Cerebellar cortex (tissue), 1 donor: ENCODE measurements around the gene LRPAP1.
"Not testable (repeated sequence)": the region's sequence is repeated elsewhere in the genome, so short reads cannot be mapped to it uniquely, and the experiment has no call there.

ENCODE experiments used
- DNase-seq: peaks from one replicate; pipeline ENCODE4 v3.0.0-alpha.2; 2015; ENCODE audit warnings: low spot score

The LRPAP1 gene

GRCh38 chr4:3560465-3560864 is 28.2 kb upstream of the LRPAP1 start:
- DNase-seq: not testable (repeated sequence)

GRCh38 chr4:3559381-3560290 is 27.4 kb upstream of the LRPAP1 start:
- not testable (repeated sequence) for DNase-seq

- DNase-seq: not testable (repeated sequence)
Observed at GRCh38 chr4:3558514-3558836, 26.3 kb upstream of the LRPAP1 start.

- DNase-seq: not testable (repeated sequence)
Observed at GRCh38 chr4:3557676-3558513, 25.7 kb upstream of the LRPAP1 start.

GRCh38 chr4:3557088-3557492 is 24.9 kb upstream of the LRPAP1 start:
- DNase-seq: not testable (repeated sequence)

- DNase-seq: not testable (repeated sequence)
Observed at GRCh38 chr4:3556244-3556867, 24.1 kb upstream of the LRPAP1 start.

- DNase-seq: not testable (repeated sequence)
Observed at GRCh38 chr4:3555459-3556070, 23.3 kb upstream of the LRPAP1 start.

GRCh38 chr4:3551366-3551765 is 19.1 kb upstream of the LRPAP1 start:
- not testable (repeated sequence) for DNase-seq

- DNase-seq: not testable (repeated sequence)
Observed at GRCh38 chr4:3550792-3551325, 18.6 kb upstream of the LRPAP1 start.

- not testable (repeated sequence) for DNase-seq
Observed at GRCh38 chr4:3550041-3550440, 17.8 kb upstream of the LRPAP1 start.

- not testable (repeated sequence) for DNase-seq
Observed at GRCh38 chr4:3549694-3550001, 17.4 kb upstream of the LRPAP1 start.

GRCh38 chr4:3548991-3549693 is 16.9 kb upstream of the LRPAP1 start:
- DNase-seq: not testable (repeated sequence)

- DNase-seq: not testable (repeated sequence)
Observed at GRCh38 chr4:3546721-3547120, 14.5 kb upstream of the LRPAP1 start.

- DNase-seq: not testable (repeated sequence)
Observed at GRCh38 chr4:3545351-3545750, 13.1 kb upstream of the LRPAP1 start.

GRCh38 chr4:3544259-3545025 is 12.2 kb upstream of the LRPAP1 start:
- DNase-seq: not testable (repeated sequence)

- not testable (repeated sequence) for DNase-seq
Observed at GRCh38 chr4:3543415-3543814, 11.2 kb upstream of the LRPAP1 start.

- not testable (repeated sequence) for DNase-seq
Observed at GRCh38 chr4:3538906-3539305, 6.7 kb upstream of the LRPAP1 start.

- not testable (repeated sequence) for DNase-seq
Observed at GRCh38 chr4:3535812-3536211, 3.6 kb upstream of the LRPAP1 start.

- no peak for DNase-seq
Observed at GRCh38 chr4:3533423-3533820, 1.2 kb upstream of the LRPAP1 start.

- DNase-seq: no peak
Observed at GRCh38 chr4:3532751-3533422, 665 bp upstream of the LRPAP1 start.
